Adrenal gland (tissue), 12 donors: ENCODE measurements around the gene PSMD4. TPM values are rescaled to one million over a fixed set of nuclear protein-coding genes. Genes with fewer than 3 reads are reported as not detected.

Source experiments
- DNase-seq, 7 donors: peaks; one replicate each; pipeline ENCODE4 v3.0.0-alpha.2; 2019 to 2020
- H3K27ac ChIP-seq, 5 donors: fragments of 200-600 bp; sonication (generic) in 4 of 5; 1 replicate in 3 of 5; 2 replicates in 2 of 5; pipeline versions ENCODE4 v1.5.1 to v1.8.0; 2016 to 2020; ENCODE audit warnings: mild to moderate bottlenecking in 1 of 5
- H3K27me3 ChIP-seq: fragments of 200-600 bp; 2 replicates; pipeline ENCODE4 v1.8.0; 2021
- H3K36me3 ChIP-seq, 2 donors: fragments of 200-600 bp; replicated peaks in 1 of 2; 1 replicate in 1 of 2; 2 replicates in 1 of 2; pipeline versions ENCODE4 v1.5.1 to v1.8.0; 2018 to 2022
- H3K4me1 ChIP-seq, 2 donors: fragments of 200-600 bp; replicated peaks in 1 of 2; 1 replicate in 1 of 2; 2 replicates in 1 of 2; pipeline versions ENCODE4 v1.5.1 to v1.8.0; 2018 to 2021
- H3K4me3 ChIP-seq, 4 donors: fragments of 200-600 bp; sonication (generic) in 3 of 4; one replicate each; pipeline ENCODE4 v1.5.1; 2016 to 2018
- H3K9me3 ChIP-seq, 3 donors: fragments of 200-600 bp; sonication (generic) in 1 of 3; replicated peaks in 1 of 3; 1 replicate in 2 of 3; 2 replicates in 1 of 3; pipeline versions ENCODE4 v1.5.1 to v1.8.0; 2016 to 2021
- CTCF ChIP-seq, 6 experiments: fragments of 450-650 bp in 4 of 6; fragments of 200-600 bp in 2 of 6; sonication (generic) in 1 of 6; IDR thresholded peaks; 1 replicate in 5 of 6; 2 replicates in 1 of 6; pipeline versions ENCODE4 v1.5.1 to v1.8.0; 2016 to 2021; ENCODE audit warnings: antibody characterized with exemption in 6 of 6, mild to moderate bottlenecking in 2 of 6, moderate library complexity in 1 of 6
- POLR2A ChIP-seq, 2 donors: fragments of 450-650 bp; IDR thresholded peaks; one replicate each; pipeline ENCODE4 v1.6.1; 2017; ENCODE audit warnings: antibody characterized with exemption in 2 of 2, mild to moderate bottlenecking in 2 of 2, moderate library complexity in 1 of 2
- WGBS, 4 donors: extraction: QIAGEN DNeasy Blood & Tissue Kit in 2 of 4; methylation state at CpG; one replicate each; pipeline versions ENCODE4 v1.1.5 to v1.1.7; 2013 to 2017; 5-methylcytosine and 5-hydroxymethylcytosine counted together
- intact Hi-C, 2 donors: fragments of 100-400 bp; cut with DNase I; formaldehyde crosslinking; loops; one replicate each; pipeline versions ENCODE4 v1.14.1 to v1.15.0; 2022 to 2023
- polyA plus RNA-seq, 3 donors: library from polyadenylated mRNA; stranded (reverse); fragments of 200-250 nt in 2 of 3; fragments of 350-450 nt in 1 of 3; fragmentation: Illumina TruSeq in 1 of 3; extraction: RNeasy Lipid Tissue Mini Kit (QIAGEN cat#74804) in 1 of 3; gene quantifications; one replicate each; pipeline ENCODE4 v1.2.3, GENCODE V29; 2013 to 2014
- total RNA-seq, 9 donors: library from RNA; depleted of rRNA in 4 of 9; stranded (reverse); fragments of >200 nt in 4 of 9; fragments of 120-200 nt in 1 of 9; fragmentation: NEBNext Ultra II Directional in 1 of 9; extraction: Animal tissue kit (Norgen Biotek cat#: 25700) in 1 of 9; gene quantifications; one replicate each; pipeline versions ENCODE4 v1.1.0 to v1.2.4, GENCODE V29; 2013 to 2023
- donor health status: healthy with polysubstance abuse.
- donor health status: Bipolar disorder and iron deficiency.
- donor health status: DM: yes; HTN: yes; CAD: no.
- donor health status: DM: no; HTN: no; CAD: no.
- donor health status: DM: no; HTN: no; CAD: no.
- donor health status: DM: yes; HTN: yes; CAD: no.

PSMD4 gene
- total and polyA plus RNA-seq, 12 donors: 99.5 to 380 (median 156) TPM

- Histone ChIP-seq H3K4me1 (peaks cover 0 to 3% of the 10 kb centered on the region in 2 donors), H3K4me3 (no peak overlapping the region), H3K36me3 (peaks cover 0 to 30% of the 10 kb centered on the region in 2 donors), H3K27ac (no peak overlapping the region), H3K9me3 (no peaks in the 10 kb centered on the region), H3K27me3 (no peaks in the 10 kb centered on the region)
- 81 to 90% (median 87%) methylated on average over 14 to 15 of the region's 15 CpGs for WGBS, 4 donors
- no peak for DNase-seq
- intact Hi-C loops: no loop called here
- no peak for TF ChIP-seq POLR2A (IDR thresholded peaks at IDR 0.05)
- TF ChIP-seq CTCF (IDR thresholded peaks at IDR 0.05): no peak
These were observed 42.4 kb upstream of the PSMD4 start for GRCh38 chr1:151211972-151212705.

- no peak for DNase-seq
- H3K9me3 ChIP-seq: no peaks in the 10 kb centered on the region
- TF ChIP-seq POLR2A (IDR thresholded peaks at IDR 0.05): no peak
- TF ChIP-seq CTCF (IDR thresholded peaks at IDR 0.05): no peak
- peaks cover 0 to 21% of the 10 kb centered on the region in 2 donors for H3K36me3 ChIP-seq
- H3K27me3 ChIP-seq: no peaks in the 10 kb centered on the region
- H3K4me3 ChIP-seq: no peak overlapping the region
- 14 to 35% (median 24%) methylated on average over 2 of the region's 2 CpGs for WGBS, 4 donors
- intact Hi-C loops: no loop called here
- peaks cover 0 to 3% of the 10 kb centered on the region in 2 donors for H3K4me1 ChIP-seq
- no peak overlapping the region for H3K27ac ChIP-seq
These were observed 41.0 kb upstream of the PSMD4 start for GRCh38 chr1:151213560-151213959.

- no peaks in the 10 kb centered on the region for H3K27me3 ChIP-seq
- H3K9me3 ChIP-seq: no peaks in the 10 kb centered on the region
- no peak overlapping the region for H3K4me3 ChIP-seq
- H3K4me1 ChIP-seq: peaks cover 0 to 13% of the 10 kb centered on the region in 2 donors
- 60 to 76% (median 72%) methylated on average over 1 of the region's 1 CpG for WGBS, 4 donors
- DNase-seq: peak in 1 of 7 donors; percentile 41
- peaks cover 0 to 28% of the 10 kb centered on the region in 2 donors for H3K36me3 ChIP-seq
- peak overlapping the region in 1 of 5 donors; percentile 6 for H3K27ac ChIP-seq
- TF ChIP-seq POLR2A (IDR thresholded peaks at IDR 0.05): no peak
- no peak for TF ChIP-seq CTCF (IDR thresholded peaks at IDR 0.05)
- intact Hi-C loops: no loop called here
These were observed 32.9 kb upstream of the PSMD4 start for GRCh38 chr1:151221616-151222015.

GRCh38 chr1:151222130-151222529, 32.4 kb upstream of the PSMD4 start:
- peaks cover 0 to 13% of the 10 kb centered on the region in 2 donors for H3K4me1 ChIP-seq
- peak in 6 of 7 donors; percentile 54 to 80 (median 69) for DNase-seq
- TF ChIP-seq CTCF (IDR thresholded peaks at IDR 0.05) (no peak), POLR2A (IDR thresholded peaks at IDR 0.05) (no peak)
- 42 to 57% (median 55%) methylated on average over 4 of the region's 4 CpGs for WGBS, 4 donors
- no peaks in the 10 kb centered on the region for H3K27me3 ChIP-seq
- no peak overlapping the region for H3K4me3 ChIP-seq
- intact Hi-C loops: no loop called here
- peak overlapping the region in 2 of 5 donors; percentile 6 to 11 for H3K27ac ChIP-seq
- H3K9me3 ChIP-seq: no peaks in the 10 kb centered on the region
- peaks cover 0 to 30% of the 10 kb centered on the region in 2 donors for H3K36me3 ChIP-seq
